Caco-2 (cell line): Measurements from ENCODE around the gene SLC30A1. TPM values are rescaled to one million over a fixed set of nuclear protein-coding genes. Genes with fewer than 3 reads are reported as not detected.
A peak's percentile ranks its signal among the peaks of the same experiment; 100 is the strongest.
"Not testable (repeated sequence)": the region's sequence is repeated elsewhere in the genome, so short reads cannot be mapped to it uniquely, and the experiment has no call there.

ENCODE experiments used
- BruUV-seq: library from RNA; stranded (reverse); fragments of 400-500 nt; replicated peaks from 2 replicates; lab custom pipeline; 2021; lab: Mats Ljungman, UMichigan
- CTCF ChIA-PET: fragments of 300-600 bp; sonication (Branson Sonifier 250); formaldehyde crosslinking; loops from one replicate; lab custom pipeline; 2022; ENCODE audit warnings: antibody characterized with exemption; lab: Charles Lee
- POLR2A ChIA-PET: fragments of 300-600 bp; sonication (Branson Sonifier 250); formaldehyde crosslinking; loops from one replicate; lab custom pipeline; 2022; ENCODE audit warnings: antibody characterized with exemption; lab: Charles Lee
- DNase-seq, 2 experiments: peaks; one replicate each; pipeline versions ENCODE4 v3.0.0 to v3.0.0-alpha.2; 2020 to 2022
- H3K27me3 ChIP-seq: replicated peaks from 2 replicates; pipeline ENCODE4 v1.6.0; 2011; ENCODE audit warnings: low read length; ENCODE audit not compliant: control insufficient read depth, insufficient read depth
- H3K36me3 ChIP-seq: 2 replicates; pipeline ENCODE4 v1.5.1; 2011; ENCODE audit warnings: low read length; ENCODE audit not compliant: control insufficient read depth, insufficient read depth
- H3K4me1 ChIP-seq: fragments of 250-450 bp; sonication (Bioruptor Pico); 2 replicates; pipeline ENCODE4 v1.5.1; 2020; ENCODE audit warnings: mild to moderate bottlenecking
- H3K4me3 ChIP-seq: 2 replicates; pipeline ENCODE4 v1.5.1; 2011; ENCODE audit warnings: low read depth, mild to moderate bottlenecking, control low read depth, low read length
- H3K9me3 ChIP-seq: fragments of 250-450 bp; sonication (Bioruptor Pico); 2 replicates; pipeline ENCODE4 v1.5.1; 2020; ENCODE audit warnings: mild to moderate bottlenecking, moderate library complexity
- H3K27ac Mint-ChIP-seq: one replicate; pipeline ENCODE4 v1.8.0; 2022; ENCODE audit warnings: mixed read lengths; ENCODE audit not compliant: unreplicated experiment
- H3K27me3 Mint-ChIP-seq: one replicate; pipeline ENCODE4 v1.8.0; 2022; ENCODE audit warnings: mixed read lengths; ENCODE audit not compliant: insufficient read depth, unreplicated experiment
- H3K36me3 Mint-ChIP-seq: one replicate; pipeline ENCODE4 v1.8.0; 2022; ENCODE audit warnings: mild to moderate bottlenecking, mixed read lengths; ENCODE audit not compliant: insufficient read depth, unreplicated experiment
- H3K4me1 Mint-ChIP-seq: one replicate; pipeline ENCODE4 v1.8.0; 2022; ENCODE audit warnings: low read depth, mixed read lengths; ENCODE audit not compliant: unreplicated experiment
- H3K4me3 Mint-ChIP-seq: one replicate; pipeline ENCODE4 v1.8.0; 2022; ENCODE audit warnings: mild to moderate bottlenecking, moderate library complexity, mixed read lengths; ENCODE audit not compliant: unreplicated experiment
- H3K9me3 Mint-ChIP-seq: one replicate; pipeline ENCODE4 v1.8.0; 2022; ENCODE audit warnings: mixed read lengths; ENCODE audit not compliant: unreplicated experiment
- intact Hi-C: fragments of 100-400 bp; cut with micrococcal nuclease; formaldehyde crosslinking; loops from one replicate; pipeline ENCODE4 v1.10.0; 2022; ENCODE audit not compliant: unreplicated experiment
- total RNA-seq: library from RNA; stranded (reverse); gene quantifications from 2 replicates; pipeline ENCODE4 v1.2.3, GENCODE V29; 2022
- TF ChIP-seq, protein P1 (sequence below), 2 experiments: fragments of 200-600 bp in 1 of 2; IDR thresholded peaks; 1 replicate in 1 of 2; 2 replicates in 1 of 2; pipeline versions ENCODE4 v1.5.1 to v1.8.0; 2011 to 2022; ENCODE audit warnings: antibody characterized with exemption in 1 of 2, control low read depth in 1 of 2, inconsistent platforms in 1 of 2, low read depth in 1 of 2, low read length in 1 of 2, mild to moderate bottlenecking in 1 of 2, moderate library complexity in 1 of 2; ENCODE audit not compliant: insufficient read depth in 1 of 2, severe bottlenecking in 1 of 2, unreplicated experiment in 1 of 2

SLC30A1 gene
- total RNA-seq, 1 experiment from 2014 or later, result 26.6 TPM

DNA sequence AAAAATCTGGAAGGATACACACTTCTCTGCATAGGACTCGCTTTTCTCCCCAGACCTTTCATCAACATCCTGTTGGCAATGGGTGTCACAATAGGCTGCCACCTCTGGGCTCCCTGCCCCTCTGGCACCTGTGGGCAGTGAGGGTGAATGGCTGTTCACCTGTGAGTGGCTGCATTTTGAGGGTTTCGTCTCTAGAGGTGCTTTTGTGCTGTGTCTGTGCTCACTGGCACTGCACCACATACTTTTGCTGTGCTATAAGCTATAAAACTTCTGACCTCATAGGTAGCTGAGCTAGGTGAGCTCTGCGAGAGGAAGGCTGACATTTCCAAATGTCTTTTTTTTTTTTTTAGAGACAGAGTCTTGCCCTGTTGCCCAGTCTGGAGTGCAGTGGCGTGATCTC is 35.9 kb downstream of the SLC30A1 start:
- ChIA-PET CTCF (interaction anchor here (0.6 kb wide), 1 partner anchor 110 kb away, joined by 3 read pairs; no protein-coding TSS in a partner anchor), POLR2A (interaction anchor here (0.6 to 0.7 kb wide), 2 partner anchors 63 to 128 kb away, joined by 3 read pairs; no protein-coding TSS in a partner anchor)
- no TSS peak for BruUV-seq

DNA sequence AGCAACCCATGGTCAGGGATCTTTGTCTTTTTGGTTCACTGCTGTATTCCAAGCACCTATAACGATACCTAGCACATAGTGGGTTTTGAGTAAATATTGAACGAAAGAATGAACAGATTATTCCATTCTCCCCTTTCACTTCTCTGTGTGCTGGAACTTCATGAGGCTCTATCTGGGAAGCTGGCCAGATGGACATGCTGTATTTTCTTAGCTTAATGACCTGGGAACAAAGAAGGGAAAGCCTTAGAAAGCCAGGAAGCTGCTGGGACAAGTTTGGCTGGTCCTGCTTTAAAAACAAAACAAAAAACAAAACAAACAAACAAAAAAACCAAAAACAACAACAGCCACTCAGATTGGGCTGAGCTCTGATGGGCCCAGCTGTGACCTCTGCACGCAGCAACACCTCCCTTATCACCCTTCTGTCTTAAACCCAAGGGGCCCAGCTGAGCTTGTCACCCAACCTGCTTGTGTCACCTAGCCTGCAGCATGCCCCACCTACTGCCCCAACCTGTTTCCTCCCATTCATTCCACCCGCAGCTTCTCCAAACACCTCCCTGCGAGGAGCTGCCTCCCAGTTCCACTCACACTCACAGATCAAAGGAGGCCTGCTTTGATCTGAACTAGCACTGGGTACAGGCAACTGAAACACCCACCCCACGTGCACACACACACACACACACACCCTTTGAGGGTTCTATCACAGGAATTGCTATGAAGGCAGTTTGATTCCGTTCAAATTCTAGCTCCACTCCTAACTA is 37.1 kb downstream of the SLC30A1 start:
- POLR2A ChIA-PET, result interaction anchor here (0.7 to 1.1 kb wide), 3 partner anchors 10 to 98 kb away, joined by 3 to 5 read pairs (median 3); no protein-coding TSS in a partner anchor
- H3K4me3 Mint-ChIP-seq, result peak overlapping the region; percentile 50
- Histone ChIP-seq H3K9me3 (peaks cover 10% of the 10 kb centered on the region; the same call in 1 of the 2 replicates), H3K4me3 (no peak overlapping the region), H3K27me3 (no peaks in the 10 kb centered on the region), H3K4me1 (peaks cover 20% of the 10 kb centered on the region), H3K36me3 (no peaks in the 10 kb centered on the region)
- BruUV-seq, result no TSS peak
- H3K36me3 Mint-ChIP-seq, result peaks cover 5% of the 10 kb centered on the region
- H3K27me3 Mint-ChIP-seq, result no peaks in the 10 kb centered on the region
- DNase-seq, result peak; percentile 84 to 89
- intact Hi-C loops, result no loop called here
- peaks cover 18% of the 10 kb centered on the region for H3K9me3 Mint-ChIP-seq
- CTCF ChIA-PET, result interaction anchor here (0.5 to 1.3 kb wide), 6 partner anchors 10 to 1067 kb away, joined by 3 to 5 read pairs (median 4); partner anchors contain the start of gene ATF3
- H3K4me1 Mint-ChIP-seq, result peaks cover 22% of the 10 kb centered on the region
- peak overlapping the region; percentile 78 for H3K27ac Mint-ChIP-seq
- TF ChIP-seq, protein P1, sequence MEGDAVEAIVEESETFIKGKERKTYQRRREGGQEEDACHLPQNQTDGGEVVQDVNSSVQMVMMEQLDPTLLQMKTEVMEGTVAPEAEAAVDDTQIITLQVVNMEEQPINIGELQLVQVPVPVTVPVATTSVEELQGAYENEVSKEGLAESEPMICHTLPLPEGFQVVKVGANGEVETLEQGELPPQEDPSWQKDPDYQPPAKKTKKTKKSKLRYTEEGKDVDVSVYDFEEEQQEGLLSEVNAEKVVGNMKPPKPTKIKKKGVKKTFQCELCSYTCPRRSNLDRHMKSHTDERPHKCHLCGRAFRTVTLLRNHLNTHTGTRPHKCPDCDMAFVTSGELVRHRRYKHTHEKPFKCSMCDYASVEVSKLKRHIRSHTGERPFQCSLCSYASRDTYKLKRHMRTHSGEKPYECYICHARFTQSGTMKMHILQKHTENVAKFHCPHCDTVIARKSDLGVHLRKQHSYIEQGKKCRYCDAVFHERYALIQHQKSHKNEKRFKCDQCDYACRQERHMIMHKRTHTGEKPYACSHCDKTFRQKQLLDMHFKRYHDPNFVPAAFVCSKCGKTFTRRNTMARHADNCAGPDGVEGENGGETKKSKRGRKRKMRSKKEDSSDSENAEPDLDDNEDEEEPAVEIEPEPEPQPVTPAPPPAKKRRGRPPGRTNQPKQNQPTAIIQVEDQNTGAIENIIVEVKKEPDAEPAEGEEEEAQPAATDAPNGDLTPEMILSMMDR (IDR thresholded peaks at IDR 0.05; ENCODE audit: insufficient read depth in 1 of 2, low read depth in 1 of 2, low read length in 1 of 2, severe bottlenecking in 1 of 2, unreplicated experiment in 1 of 2), result no peak

More for the DNA sequence above, 35.9 kb downstream of the SLC30A1 start:
- no peaks in the 10 kb centered on the region for H3K27me3 ChIP-seq
- H3K36me3 ChIP-seq, result no peaks in the 10 kb centered on the region
- H3K4me1 ChIP-seq, result peaks cover 22% of the 10 kb centered on the region
- no peak for DNase-seq
- Mint-ChIP-seq H3K27me3 (no peaks in the 10 kb centered on the region), H3K4me1 (peaks cover 22% of the 10 kb centered on the region), H3K27ac (no peak overlapping the region), H3K4me3 (no peak overlapping the region), H3K9me3 (peaks cover 18% of the 10 kb centered on the region), H3K36me3 (peaks cover 5% of the 10 kb centered on the region)
- intact Hi-C loops, result no loop called here
- H3K4me3 ChIP-seq, result no peak overlapping the region
- TF ChIP-seq, protein P1 (IDR thresholded peaks at IDR 0.05; ENCODE audit: insufficient read depth in 1 of 2, low read depth in 1 of 2, low read length in 1 of 2, severe bottlenecking in 1 of 2, unreplicated experiment in 1 of 2), result no peak
- H3K9me3 ChIP-seq, result peaks cover 10% of the 10 kb centered on the region; the same call in 1 of the 2 replicates

DNA sequence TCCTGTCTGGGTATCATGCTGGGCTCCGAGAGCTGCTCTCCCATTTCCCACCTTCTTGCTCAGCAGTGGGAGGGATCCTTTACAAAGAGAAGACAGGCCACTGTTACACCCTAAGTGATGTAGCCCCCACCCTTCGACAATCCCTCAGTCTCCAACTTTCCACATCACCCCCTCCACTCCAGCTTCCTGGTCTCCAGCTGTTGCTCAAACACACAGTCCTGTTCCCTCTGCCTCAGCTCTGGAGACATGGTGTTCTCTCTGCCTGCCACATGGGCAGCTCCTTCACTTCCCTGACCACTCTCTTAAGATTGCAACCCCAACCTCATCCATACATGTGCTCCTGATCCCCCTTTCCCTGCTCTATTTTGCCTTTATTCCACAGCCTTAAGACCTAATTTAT is 37.7 kb downstream of the SLC30A1 start:
- Histone ChIP-seq H3K9me3 (peaks cover 10% of the 10 kb centered on the region; the same call in 1 of the 2 replicates), H3K27me3 (no peaks in the 10 kb centered on the region), H3K4me1 (peaks cover 20% of the 10 kb centered on the region), H3K4me3 (no peak overlapping the region), H3K36me3 (no peaks in the 10 kb centered on the region)
- intact Hi-C loops, result no loop called here
- Mint-ChIP-seq H3K36me3 (peaks cover 5% of the 10 kb centered on the region), H3K4me1 (peaks cover 22% of the 10 kb centered on the region), H3K9me3 (peaks cover 18% of the 10 kb centered on the region), H3K4me3 (no peak overlapping the region), H3K27ac (peak overlapping the region; percentile 78), H3K27me3 (no peaks in the 10 kb centered on the region)
- CTCF ChIA-PET, result interaction anchor here (0.6 to 1.3 kb wide), 2 partner anchors 28 to 127 kb away, joined by 3 to 5 read pairs; no protein-coding TSS in a partner anchor
- BruUV-seq, result no TSS peak
- TF ChIP-seq, protein P1 (IDR thresholded peaks at IDR 0.05; ENCODE audit: insufficient read depth in 1 of 2, low read depth in 1 of 2, low read length in 1 of 2, severe bottlenecking in 1 of 2, unreplicated experiment in 1 of 2), result no peak
- POLR2A ChIA-PET, result interaction anchor here (1.1 kb wide), 1 partner anchor 24 kb away, joined by 3 read pairs; no protein-coding TSS in a partner anchor
- no peak for DNase-seq

DNA sequence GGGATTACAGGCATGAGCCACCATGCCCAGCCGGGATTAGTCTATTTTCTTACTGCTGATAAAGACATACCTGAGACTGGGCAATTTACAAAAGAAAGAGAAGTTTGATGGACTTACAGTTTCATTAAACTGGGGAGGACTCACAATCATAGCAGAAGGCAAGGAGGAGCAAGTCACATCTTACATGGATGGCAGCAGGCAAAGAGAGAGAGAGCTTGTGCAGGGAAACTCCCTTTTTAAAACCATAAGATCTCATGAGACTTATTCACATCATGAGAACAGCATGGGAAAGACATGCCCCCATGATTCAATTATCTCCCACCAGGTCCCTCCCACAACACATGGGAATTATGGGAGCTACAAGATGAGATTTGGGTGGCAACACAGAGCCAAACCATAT is 38.1 kb downstream of the SLC30A1 start:
- POLR2A ChIA-PET, DNase-seq, intact Hi-C loops, CTCF ChIA-PET, H3K36me3 Mint-ChIP-seq, BruUV-seq, H3K27me3 ChIP-seq, H3K4me3 ChIP-seq, H3K4me3 Mint-ChIP-seq, H3K36me3 ChIP-seq, H3K27me3 Mint-ChIP-seq, H3K9me3 ChIP-seq: not testable (repeated sequence)
- H3K9me3 Mint-ChIP-seq, result peaks cover 18% of the 10 kb centered on the region
- peaks cover 20% of the 10 kb centered on the region for H3K4me1 ChIP-seq
- H3K4me1 Mint-ChIP-seq, result peaks cover 22% of the 10 kb centered on the region
- H3K27ac Mint-ChIP-seq, result peak overlapping the region; percentile 78
